Upper lobe of left lung (tissue), 4 donors: ENCODE results near the gene SZT2.

Experiments used
- EP300 ChIP-seq, 4 donors: sonication (generic); formaldehyde crosslinking; IDR thresholded peaks; one replicate each; pipeline ENCODE4 v1.5.1; 2017; ENCODE audit warnings: antibody characterized with exemption in 4 of 4, control low read depth in 2 of 4
- TF ChIP-seq, protein P1 (sequence below), 6 experiments: fragments of 450-650 bp in 4 of 6; fragments of 200-600 bp in 2 of 6; sonication (generic) in 2 of 6; IDR thresholded peaks; one replicate each; pipeline ENCODE4 v1.5.1; 2016 to 2019; ENCODE audit warnings: antibody characterized with exemption in 6 of 6

GRCh38 chr1:43421976-43422750 is 32.5 kb downstream of the SZT2 start:
- TF ChIP-seq, protein P1, sequence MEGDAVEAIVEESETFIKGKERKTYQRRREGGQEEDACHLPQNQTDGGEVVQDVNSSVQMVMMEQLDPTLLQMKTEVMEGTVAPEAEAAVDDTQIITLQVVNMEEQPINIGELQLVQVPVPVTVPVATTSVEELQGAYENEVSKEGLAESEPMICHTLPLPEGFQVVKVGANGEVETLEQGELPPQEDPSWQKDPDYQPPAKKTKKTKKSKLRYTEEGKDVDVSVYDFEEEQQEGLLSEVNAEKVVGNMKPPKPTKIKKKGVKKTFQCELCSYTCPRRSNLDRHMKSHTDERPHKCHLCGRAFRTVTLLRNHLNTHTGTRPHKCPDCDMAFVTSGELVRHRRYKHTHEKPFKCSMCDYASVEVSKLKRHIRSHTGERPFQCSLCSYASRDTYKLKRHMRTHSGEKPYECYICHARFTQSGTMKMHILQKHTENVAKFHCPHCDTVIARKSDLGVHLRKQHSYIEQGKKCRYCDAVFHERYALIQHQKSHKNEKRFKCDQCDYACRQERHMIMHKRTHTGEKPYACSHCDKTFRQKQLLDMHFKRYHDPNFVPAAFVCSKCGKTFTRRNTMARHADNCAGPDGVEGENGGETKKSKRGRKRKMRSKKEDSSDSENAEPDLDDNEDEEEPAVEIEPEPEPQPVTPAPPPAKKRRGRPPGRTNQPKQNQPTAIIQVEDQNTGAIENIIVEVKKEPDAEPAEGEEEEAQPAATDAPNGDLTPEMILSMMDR (IDR thresholded peaks at IDR 0.05) = no peak
- no peak for TF ChIP-seq EP300 (IDR thresholded peaks at IDR 0.05)
